D721Med (cell line): Measurements from ENCODE around the gene PLCL1.

ENCODE experiments used
- DNase-seq: peaks from one replicate; pipeline ENCODE4 v3.0.0; 2011; ENCODE audit warnings: low spot score; ENCODE audit not compliant: insufficient read length
- FAIRE-seq: peaks from 2 replicates; lab custom pipeline; 2011; peaks lifted over from hg19 to GRCh38; lab: Jason Lieb, UNC
- TF ChIP-seq, protein P1 (sequence below): IDR thresholded peaks from 2 replicates; pipeline ENCODE4 v1.5.1; 2012; ENCODE audit warnings: mild to moderate bottlenecking, control low read depth; ENCODE audit not compliant: insufficient read depth; ENCODE audit errors: missing control alignments

Gene PLCL1

DNA sequence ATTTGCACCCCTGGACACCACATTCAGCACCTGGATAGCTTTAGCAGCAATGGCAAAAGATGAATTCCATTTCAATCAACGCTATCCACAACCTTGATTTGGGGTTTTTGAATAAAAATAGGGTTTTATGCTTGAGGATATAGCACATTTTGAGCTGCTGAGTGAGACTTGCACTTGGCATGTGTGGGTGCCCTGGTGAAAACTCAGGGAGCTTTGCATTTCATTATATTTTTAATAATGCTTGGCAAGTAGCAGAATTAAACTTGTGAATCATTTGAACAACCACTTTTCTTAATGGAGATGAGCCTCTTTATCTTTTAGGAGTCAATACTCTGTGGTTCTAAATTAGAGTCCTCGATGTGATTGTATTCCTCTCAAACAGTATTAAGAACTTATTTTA lies 252.4 kb downstream of the PLCL1 start:
- DNase-seq, result no peak
- TF ChIP-seq, protein P1, sequence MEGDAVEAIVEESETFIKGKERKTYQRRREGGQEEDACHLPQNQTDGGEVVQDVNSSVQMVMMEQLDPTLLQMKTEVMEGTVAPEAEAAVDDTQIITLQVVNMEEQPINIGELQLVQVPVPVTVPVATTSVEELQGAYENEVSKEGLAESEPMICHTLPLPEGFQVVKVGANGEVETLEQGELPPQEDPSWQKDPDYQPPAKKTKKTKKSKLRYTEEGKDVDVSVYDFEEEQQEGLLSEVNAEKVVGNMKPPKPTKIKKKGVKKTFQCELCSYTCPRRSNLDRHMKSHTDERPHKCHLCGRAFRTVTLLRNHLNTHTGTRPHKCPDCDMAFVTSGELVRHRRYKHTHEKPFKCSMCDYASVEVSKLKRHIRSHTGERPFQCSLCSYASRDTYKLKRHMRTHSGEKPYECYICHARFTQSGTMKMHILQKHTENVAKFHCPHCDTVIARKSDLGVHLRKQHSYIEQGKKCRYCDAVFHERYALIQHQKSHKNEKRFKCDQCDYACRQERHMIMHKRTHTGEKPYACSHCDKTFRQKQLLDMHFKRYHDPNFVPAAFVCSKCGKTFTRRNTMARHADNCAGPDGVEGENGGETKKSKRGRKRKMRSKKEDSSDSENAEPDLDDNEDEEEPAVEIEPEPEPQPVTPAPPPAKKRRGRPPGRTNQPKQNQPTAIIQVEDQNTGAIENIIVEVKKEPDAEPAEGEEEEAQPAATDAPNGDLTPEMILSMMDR, result no peak
- no peak for FAIRE-seq

DNA sequence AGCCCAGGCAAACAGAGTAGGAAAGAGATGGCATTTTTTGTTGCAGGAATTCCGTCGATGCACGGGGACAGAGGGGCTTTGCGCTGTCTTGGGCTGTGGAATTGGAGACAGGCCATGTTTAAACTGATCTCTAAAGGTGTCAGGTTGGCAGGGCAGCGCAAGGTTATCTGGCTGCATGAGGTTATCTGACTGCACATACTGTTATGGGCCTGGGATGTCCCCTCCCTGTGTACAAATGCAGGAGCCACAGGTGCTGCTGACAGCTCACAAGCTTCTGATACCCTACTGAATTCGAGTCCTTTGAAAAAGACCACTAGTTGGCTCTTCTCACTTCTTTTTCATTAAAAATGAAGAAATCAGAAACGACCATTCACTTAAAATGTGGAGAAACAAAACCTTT lies 255.4 kb downstream of the PLCL1 start:
- no peak for FAIRE-seq
- TF ChIP-seq, protein P1, result no peak
- no peak for DNase-seq

DNA sequence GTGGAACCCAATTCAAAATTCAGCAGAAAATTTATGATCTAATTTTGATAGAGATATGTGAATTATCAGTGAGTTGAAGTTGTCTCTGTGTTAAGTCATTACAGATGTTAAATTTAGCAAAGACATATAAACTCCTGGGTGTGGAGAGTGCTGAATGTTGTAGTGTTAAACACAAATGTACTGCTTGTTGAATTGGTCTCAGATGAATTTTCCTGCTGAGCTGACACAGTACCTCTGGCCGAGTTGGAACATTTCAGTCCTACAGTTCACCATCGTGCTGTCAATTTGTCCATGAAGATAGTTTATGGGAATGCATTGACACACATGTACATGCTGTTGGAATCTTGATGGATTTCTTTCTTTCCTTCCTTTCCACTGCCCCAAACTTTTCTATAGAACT lies 255.9 kb downstream of the PLCL1 start:
- FAIRE-seq, result no peak
- TF ChIP-seq, protein P1, result no peak
- no peak for DNase-seq

DNA sequence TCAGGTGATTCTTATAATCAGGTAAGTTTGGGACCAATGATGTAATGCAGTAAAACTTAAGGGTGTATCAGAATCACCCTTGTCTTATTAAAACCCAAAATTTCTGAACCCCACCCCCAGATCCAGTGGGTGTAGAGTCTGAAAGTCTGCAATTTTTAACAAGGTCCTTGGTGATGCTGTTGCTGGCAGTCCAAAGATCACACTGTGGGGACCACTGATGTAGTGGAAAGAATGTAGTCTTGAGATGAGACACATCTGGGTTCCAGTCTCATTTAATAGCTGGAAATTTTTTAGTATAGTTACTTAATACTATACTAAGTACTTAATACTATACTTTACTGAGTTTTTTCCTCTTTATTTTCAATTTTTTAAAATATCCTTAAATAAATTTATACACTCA lies 258.4 kb downstream of the PLCL1 start:
- no peak for FAIRE-seq
- no peak for DNase-seq
- TF ChIP-seq, protein P1, result no peak

DNA sequence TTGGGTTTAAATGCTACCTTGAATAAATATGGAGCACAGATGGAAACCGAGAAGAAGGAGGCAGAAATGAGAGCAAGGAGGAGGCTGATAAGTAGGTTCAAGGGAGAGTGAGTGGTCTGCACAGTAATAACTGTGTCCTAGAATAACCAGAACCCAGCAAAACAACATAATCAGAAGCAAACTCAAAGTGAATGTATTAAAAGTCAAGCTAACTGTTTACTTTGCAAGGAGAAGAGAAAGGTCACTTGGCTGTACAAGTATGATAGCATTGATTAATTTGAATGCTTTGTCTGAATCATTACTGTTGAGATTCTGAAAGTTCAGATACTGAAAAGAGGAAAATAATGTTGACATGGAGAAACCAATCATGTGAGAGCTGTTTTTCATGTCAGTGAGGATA lies 258.8 kb downstream of the PLCL1 start:
- no peak for FAIRE-seq
- TF ChIP-seq, protein P1, result no peak

DNA sequence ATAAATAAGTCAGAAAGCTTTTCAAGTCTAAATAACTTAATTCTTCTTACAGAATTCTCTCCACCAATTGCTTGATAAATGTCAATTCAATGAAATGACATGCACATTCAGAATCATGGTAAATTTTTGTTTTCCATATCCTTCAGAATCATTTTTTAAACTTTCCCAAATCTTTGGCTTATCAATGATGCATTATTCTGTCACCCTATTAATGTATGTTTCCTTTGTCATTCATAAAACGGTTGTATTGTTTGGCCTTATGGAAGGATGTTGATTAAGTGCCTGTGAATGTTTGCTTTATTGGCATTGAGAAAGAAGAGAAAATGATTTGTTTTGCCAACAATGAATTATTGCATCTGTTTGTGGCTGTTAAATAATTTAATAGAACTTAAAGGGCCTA lies 260.9 kb downstream of the PLCL1 start:
- DNase-seq (no peak), FAIRE-seq (no peak)
- TF ChIP-seq, protein P1, result no peak

More for the DNA sequence above, 258.8 kb downstream of the PLCL1 start:
- no peak for DNase-seq

DNA sequence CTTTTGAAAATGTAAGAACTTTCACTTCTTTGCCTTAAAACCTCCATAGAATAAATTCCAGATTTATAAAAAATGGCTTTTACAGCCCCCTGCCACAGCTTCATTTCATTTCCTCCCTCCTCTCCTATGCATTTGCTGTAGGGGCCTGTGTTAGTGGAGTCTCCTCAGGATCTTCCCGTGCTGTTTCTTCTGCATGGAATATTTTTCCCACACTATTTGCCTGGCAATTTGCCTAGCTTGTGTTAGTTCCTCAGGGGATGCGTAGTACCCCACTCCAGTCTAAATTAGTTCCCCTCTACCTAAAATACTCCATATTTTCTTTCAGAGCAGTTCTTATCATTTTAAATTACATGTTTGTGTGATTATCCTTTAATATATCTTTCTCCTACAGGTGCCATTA lies 262.2 kb downstream of the PLCL1 start:
- DNase-seq (no peak), FAIRE-seq (no peak)
- TF ChIP-seq, protein P1, result no peak
